GM21360 (cell line): ENCODE results near the gene CALN1.
"Not testable (repeated sequence)": the region's sequence is repeated elsewhere in the genome, so short reads cannot be mapped to it uniquely, and the experiment has no call there.

ENCODE experiments used
- ATAC-seq: cut with Tn5 transposase; IDR thresholded peaks from one replicate; pipeline ENCODE4 v1.9.1; 2021; ENCODE audit warnings: mild to moderate bottlenecking, moderate library complexity; ENCODE audit not compliant: unreplicated experiment

CALN1 gene

GRCh38 chr7:71996141-71996540, 416.0 kb downstream of the CALN1 start:
- ATAC-seq = no peak

DNA sequence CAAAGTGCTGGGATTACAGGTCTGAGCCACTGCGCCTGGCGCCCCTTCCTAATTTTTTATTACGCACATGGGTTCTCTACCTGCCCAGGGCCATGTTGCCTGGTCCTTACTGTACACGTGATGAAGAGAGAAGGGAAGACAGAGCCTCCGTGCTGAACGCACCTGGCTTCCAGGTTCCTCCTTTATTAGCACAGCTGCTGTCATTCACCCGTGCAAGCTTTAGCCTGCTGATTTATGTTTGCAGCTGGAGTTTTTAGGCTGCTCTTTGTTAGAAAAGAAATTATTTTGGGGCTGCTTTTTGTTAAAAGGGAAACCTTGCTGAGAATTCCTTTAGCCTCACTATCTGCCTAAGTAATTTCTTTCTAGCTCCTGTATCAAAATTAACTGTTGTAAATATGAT, 417.0 kb downstream of the CALN1 start:
- no peak for ATAC-seq

GRCh38 chr7:71991586-71991985, 420.6 kb downstream of the CALN1 start:
- ATAC-seq = no peak

DNA sequence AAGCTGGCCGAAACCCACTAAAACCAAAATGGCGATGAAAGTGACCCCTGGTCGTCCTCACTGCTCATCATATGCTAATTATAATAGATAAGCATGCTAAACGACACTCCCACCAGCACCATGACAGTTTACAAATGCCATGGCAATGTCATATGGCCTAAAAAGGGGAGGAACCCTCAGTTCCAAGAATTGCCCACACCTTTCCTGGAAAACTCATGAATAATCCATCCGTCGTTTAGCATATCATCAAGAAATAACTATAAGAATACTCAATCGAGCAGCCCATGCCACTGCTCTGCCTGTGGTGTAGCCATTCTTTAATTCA, 422.0 kb downstream of the CALN1 start:
- ATAC-seq = no peak

GRCh38 chr7:71988201-71988600, 423.9 kb downstream of the CALN1 start:
- no peak for ATAC-seq

- ATAC-seq = no peak
Observed at GRCh38 chr7:71987200-71987767, 424.9 kb downstream of the CALN1 start.

DNA sequence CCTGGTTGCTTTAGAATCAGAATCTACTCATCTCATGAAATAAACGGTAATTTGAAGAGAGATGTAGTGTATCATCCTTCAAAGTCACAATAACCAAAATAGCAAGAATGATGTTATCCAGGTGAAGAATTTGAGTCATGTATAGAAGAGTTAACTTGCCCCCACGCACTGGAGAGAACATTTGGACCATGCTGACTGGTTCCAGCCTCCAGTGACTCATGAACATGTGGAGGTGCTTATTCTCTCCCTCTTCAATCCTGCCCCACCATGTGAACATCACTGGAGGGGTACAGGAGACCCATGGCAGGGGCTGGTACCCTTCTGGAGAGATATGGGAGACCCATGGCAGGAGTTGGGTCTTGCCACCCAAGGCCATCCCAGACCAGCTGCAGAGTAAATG, 427.8 kb downstream of the CALN1 start:
- ATAC-seq = no peak

DNA sequence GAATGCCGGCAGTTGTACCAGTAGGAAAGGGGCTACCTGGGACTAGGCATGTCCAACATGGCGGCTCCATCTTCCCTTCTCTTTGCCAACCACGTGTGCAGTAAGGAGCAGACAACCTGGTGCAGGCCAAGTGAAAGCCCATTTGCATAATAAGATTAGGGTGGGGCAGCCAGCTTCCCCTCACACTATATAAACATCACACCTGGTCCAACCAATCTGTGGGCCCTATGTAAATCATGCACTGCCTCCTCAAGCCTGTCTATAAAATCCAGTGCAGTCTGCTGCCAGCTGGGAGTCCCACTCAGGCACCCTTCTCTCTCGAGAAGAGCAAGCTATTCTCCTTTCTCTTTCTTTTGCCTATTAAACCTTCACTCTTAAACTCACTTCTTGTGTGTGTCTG, 429.3 kb downstream of the CALN1 start:
- no peak for ATAC-seq

DNA sequence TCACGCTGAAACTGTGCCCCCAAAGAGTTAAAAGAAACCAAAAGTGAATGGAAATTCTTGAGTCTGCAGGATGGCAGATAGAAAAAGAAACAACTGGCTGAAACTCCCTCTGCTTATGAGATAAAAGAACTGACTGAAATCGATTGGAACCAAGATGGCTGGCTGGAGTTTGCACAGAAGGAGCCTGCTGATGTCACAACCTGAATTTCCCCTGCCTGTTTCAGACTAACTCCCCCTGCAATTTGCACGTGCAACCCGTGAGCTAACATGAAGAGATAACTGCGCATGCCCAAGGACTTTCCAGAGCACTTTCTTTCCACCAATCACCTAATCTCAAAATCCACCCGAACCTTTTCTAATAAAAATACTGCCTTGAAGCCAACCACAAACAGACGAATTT, 435.5 kb downstream of the CALN1 start:
- ATAC-seq = no peak

DNA sequence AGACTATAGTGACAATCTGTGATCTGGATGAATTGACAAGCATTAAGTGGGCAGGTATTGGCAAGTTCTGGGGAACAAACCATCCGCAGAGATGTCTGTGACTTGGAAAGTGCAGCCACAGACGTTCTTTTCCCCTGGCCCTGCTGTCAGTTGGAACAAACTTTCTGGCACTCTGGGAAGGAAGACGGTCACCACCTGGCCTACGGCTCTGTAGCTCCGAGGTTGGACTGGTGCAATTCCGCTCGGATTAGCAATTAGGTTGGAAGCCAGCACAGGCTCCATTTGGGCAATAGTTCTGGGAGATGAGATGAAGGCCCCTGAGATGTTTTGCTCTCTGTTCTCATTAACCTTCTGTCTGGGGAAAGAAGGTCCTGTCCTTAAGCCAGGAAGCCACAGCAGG, 437.5 kb downstream of the CALN1 start:
- ATAC-seq = no peak

DNA sequence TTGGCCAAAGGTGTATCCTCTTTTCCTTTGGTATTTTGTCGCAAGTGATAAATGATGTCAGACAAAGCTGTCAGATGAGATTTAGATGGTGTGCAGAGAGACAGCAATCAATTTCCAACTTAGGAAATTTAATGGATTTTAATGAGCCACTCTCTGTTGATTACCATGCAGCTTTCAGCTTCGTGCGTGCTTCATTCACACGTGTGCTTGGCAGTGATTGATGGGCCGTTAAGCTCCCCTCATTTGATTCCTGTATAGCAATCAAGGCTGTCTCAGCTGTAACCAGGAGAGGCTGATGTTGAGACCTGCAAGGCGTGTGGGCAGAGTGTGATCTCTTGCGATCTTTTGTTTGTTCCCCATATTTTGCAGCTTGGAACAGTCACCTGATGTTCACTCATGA, 439.6 kb downstream of the CALN1 start:
- no peak for ATAC-seq

DNA sequence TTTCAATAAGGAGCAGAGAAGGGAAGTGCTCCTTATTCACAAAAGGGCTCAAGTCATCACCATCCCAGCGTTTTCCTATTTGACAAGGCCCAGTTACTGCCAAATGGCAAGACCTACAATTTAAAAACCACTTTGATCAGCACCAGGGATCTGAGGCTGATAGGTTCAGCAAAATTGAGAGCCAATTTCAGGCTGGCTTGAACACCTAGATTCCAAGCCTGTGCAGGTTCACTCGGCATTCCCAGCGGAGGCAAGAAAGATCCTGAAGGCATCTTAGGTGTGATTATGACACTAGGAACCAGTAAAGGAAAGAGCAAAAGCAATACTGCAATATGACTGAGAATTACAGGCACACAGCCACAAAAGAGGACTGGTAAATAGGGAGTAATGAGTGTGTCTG, 441.4 kb downstream of the CALN1 start:
- no peak for ATAC-seq

DNA sequence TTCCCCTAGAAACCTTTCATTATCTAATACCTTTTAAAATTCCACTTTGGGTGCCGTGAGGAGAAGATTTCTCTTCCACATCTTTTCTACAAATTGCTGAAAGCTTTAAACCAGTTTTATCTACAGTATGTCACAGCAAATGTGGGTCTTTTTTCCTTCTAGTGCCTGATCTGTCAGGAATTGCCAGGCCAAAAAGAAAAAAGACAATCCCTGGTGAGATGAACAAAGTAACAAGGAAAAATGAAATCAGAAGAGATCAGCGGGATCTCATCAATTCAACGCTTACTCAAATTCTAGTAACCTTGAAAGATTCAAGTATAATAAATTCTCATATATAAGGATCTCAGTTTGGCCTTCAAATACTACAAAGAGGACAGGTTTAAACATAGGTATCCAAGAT, 449.5 kb downstream of the CALN1 start:
- ATAC-seq = no peak

- no peak for ATAC-seq
Observed at GRCh38 chr7:71961283-71961682, 450.9 kb downstream of the CALN1 start.

- ATAC-seq = no peak
Observed at GRCh38 chr7:71942115-71942514, 470.0 kb downstream of the CALN1 start.

- no peak for ATAC-seq
Observed at GRCh38 chr7:71937840-71938371, 474.2 kb downstream of the CALN1 start.

GRCh38 chr7:71935674-71936073, 476.5 kb downstream of the CALN1 start:
- no peak for ATAC-seq

GRCh38 chr7:71933426-71933825, 478.7 kb downstream of the CALN1 start:
- no peak for ATAC-seq

DNA sequence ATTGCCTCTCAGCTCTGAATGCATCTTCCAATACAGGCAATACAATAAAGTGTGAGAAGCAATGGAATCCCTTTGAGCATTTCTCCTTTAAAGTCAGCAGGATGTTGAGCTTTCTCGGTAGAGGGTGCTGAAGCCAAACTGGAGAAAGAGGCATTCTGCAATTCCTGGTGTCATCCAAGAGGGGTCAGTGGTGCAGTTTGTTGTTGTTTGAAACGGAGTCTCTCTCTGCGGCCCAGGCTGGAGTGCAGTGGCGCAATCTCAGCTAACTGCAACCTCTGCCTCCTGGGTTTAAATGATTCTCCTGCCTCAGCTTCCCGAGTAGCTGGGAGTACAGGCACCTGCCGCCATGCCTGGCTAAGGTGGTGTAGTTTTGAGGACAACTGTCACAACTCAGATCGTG, 486.5 kb downstream of the CALN1 start:
- ATAC-seq = no peak

- ATAC-seq = not testable (repeated sequence)
Observed at GRCh38 chr7:71914204-71914603, 497.9 kb downstream of the CALN1 start.

GRCh38 chr7:71912476-71912875, 499.7 kb downstream of the CALN1 start:
- ATAC-seq = no peak

- ATAC-seq = no peak
Observed at GRCh38 chr7:71911051-71911450, 501.1 kb downstream of the CALN1 start.

DNA sequence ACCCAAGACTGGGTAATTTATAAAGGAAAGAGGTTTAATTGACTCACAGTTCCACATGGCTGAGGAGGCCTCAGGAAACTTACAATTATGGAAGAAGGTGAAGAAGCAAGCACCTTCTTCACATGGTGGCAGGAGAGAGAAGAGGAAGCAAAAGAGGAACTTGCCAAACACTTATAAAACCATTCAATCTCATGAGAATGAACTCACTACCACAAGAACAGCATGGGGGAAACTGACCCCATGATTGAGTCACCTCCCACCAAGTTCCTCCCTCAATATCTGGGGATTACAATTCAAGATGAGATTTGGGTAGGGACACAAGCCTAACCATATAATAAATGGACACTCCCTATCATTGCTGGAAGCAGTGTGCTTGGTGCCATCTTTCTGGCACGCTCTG, 506.3 kb downstream of the CALN1 start:
- ATAC-seq = no peak

GRCh38 chr7:71904484-71904883, 507.7 kb downstream of the CALN1 start:
- no peak for ATAC-seq
